ENCODE measurements around the gene FBLN2. TPM values are rescaled to one million over a fixed set of nuclear protein-coding genes. Genes with fewer than 3 reads are reported as not detected.

The FBLN2 gene
- polyA plus RNA-seq, 2 of the 4 experiments (the other 2 are of a cell fraction), result 1.1 to 2.7 TPM

- WGBS (ENCODE audit: missing lambda C conversion rate), result 43% methylated on average over 5 of the region's 5 CpGs
- TF ChIP-seq PHF8 (IDR thresholded peaks at IDR 0.05; ENCODE audit: borderline replicate concordance, low read depth) (no peak), ZNF302 (CRISPR knock-in tag; IDR thresholded peaks at IDR 0.05) (no peak), BCL3 (IDR thresholded peaks at IDR 0.05) (no peak), CHD2 (IDR thresholded peaks at IDR 0.05; ENCODE audit: low read length, partially characterized antibody) (no peak), CEBPB (IDR thresholded peaks at IDR 0.05) (no peak), SREBF2 (IDR thresholded peaks at IDR 0.05) (no peak)
- ChIA-PET POLR2A (interaction anchor here (0.5 kb wide), 1 partner anchor 1119 kb away, joined by 4 read pairs; no protein-coding TSS in a partner anchor), CTCF (interaction anchor here (1.1 to 1.7 kb wide), 3 partner anchors 13 to 35 kb away, joined by 3 to 4 read pairs (median 4); no protein-coding TSS in a partner anchor)
- Histone ChIP-seq H3K4me2 (no peak overlapping the region), H3K9me3 (no peaks in the 10 kb centered on the region), H3K4me1 (no peaks in the 10 kb centered on the region), H3K4me3 (no peak overlapping the region), H3K27ac (no peak overlapping the region)
- DNase-seq (ENCODE audit: low read depth in 1 of 2, low spot score in 1 of 2) (no peak), ATAC-seq (no peak), FAIRE-seq (no peak)
Measured at GRCh38 chr3:13685721-13686120, 136.8 kb downstream of the FBLN2 start.

GRCh38 chr3:13686367-13687160 is 137.6 kb downstream of the FBLN2 start:
- TF ChIP-seq RFX5 (IDR thresholded peaks at IDR 0.05) (no peak), NR3C1 (IDR thresholded peaks at IDR 0.05) (no peak), JUN (IDR thresholded peaks at IDR 0.05) (no peak), NPAS2 (CRISPR knock-in tag; IDR thresholded peaks at IDR 0.05; ENCODE audit: borderline replicate concordance) (no peak), HOXB5 (CRISPR knock-in tag; IDR thresholded peaks at IDR 0.05) (no peak), EHMT2 (IDR thresholded peaks at IDR 0.05; ENCODE audit: low read depth) (no peak), EHF (CRISPR knock-in tag; IDR thresholded peaks at IDR 0.05) (no peak), ZC3H11A (IDR thresholded peaks at IDR 0.05) (no peak), RAD21 (conservative IDR thresholded peaks at IDR 0.05 in 1 of 2, IDR thresholded peaks at IDR 0.05 in 1 of 2) (no peak), ATOH8 (CRISPR knock-in tag; IDR thresholded peaks at IDR 0.05; ENCODE audit: low read depth) (no peak), MYC (IDR thresholded peaks at IDR 0.05; ENCODE audit: borderline replicate concordance, low read length) (no peak), REST (IDR thresholded peaks at IDR 0.05) (no peak), E2F6 (IDR thresholded peaks at IDR 0.05; ENCODE audit: borderline replicate concordance, low read depth) (no peak)
- WGBS (ENCODE audit: missing lambda C conversion rate), result 24% methylated on average over 8 of the region's 10 CpGs
- H3K27ac ChIP-seq, result no peak overlapping the region
- ATAC-seq, result 0 out of 6 replicates have a peak, but pooled peaks of 1 of the 2 experiments have one; percentile 21
- no peak overlapping the region for H3K4me2 ChIP-seq
- H3K4me3 ChIP-seq, result no peak overlapping the region
- ChIA-PET POLR2A (interaction anchor here (0.5 kb wide), 1 partner anchor 1120 kb away, joined by 4 read pairs; no protein-coding TSS in a partner anchor), CTCF (interaction anchor here (1.1 to 1.7 kb wide), 4 partner anchors 12 to 36 kb away, joined by 3 to 4 read pairs (median 4); no protein-coding TSS in a partner anchor)
- no peak for DNase-seq (ENCODE audit: low read depth in 1 of 2, low spot score in 1 of 2)
- FAIRE-seq, result no peak
- no peaks in the 10 kb centered on the region for H3K9me3 ChIP-seq
- H3K4me1 ChIP-seq, result no peaks in the 10 kb centered on the region

Data from A549 (cell line).